ENCODE data around the gene FLOT2. TPM values are rescaled to one million over a fixed set of nuclear protein-coding genes. Genes with fewer than 3 reads are reported as not detected.
"Not testable (repeated sequence)": the region's sequence is repeated elsewhere in the genome, so short reads cannot be mapped to it uniquely, and the experiment has no call there.

FLOT2 gene
- polyA plus RNA-seq, 4 donors, result 43.8 to 106 (median 78.5) TPM

GRCh38 chr17:28917029-28917428 lies 19.5 kb upstream of the FLOT2 start:
- DNase-seq (ENCODE audit: low read depth in 4 of 4, low spot score in 3 of 4), result no peak

- DNase-seq (ENCODE audit: low read depth in 4 of 4, low spot score in 3 of 4), result no peak
These were observed 18.9 kb upstream of the FLOT2 start for GRCh38 chr17:28916302-28916934.

- no peak for DNase-seq (ENCODE audit: low read depth in 4 of 4, low spot score in 3 of 4)
These were observed 15.4 kb upstream of the FLOT2 start for GRCh38 chr17:28912938-28913333.

DNA sequence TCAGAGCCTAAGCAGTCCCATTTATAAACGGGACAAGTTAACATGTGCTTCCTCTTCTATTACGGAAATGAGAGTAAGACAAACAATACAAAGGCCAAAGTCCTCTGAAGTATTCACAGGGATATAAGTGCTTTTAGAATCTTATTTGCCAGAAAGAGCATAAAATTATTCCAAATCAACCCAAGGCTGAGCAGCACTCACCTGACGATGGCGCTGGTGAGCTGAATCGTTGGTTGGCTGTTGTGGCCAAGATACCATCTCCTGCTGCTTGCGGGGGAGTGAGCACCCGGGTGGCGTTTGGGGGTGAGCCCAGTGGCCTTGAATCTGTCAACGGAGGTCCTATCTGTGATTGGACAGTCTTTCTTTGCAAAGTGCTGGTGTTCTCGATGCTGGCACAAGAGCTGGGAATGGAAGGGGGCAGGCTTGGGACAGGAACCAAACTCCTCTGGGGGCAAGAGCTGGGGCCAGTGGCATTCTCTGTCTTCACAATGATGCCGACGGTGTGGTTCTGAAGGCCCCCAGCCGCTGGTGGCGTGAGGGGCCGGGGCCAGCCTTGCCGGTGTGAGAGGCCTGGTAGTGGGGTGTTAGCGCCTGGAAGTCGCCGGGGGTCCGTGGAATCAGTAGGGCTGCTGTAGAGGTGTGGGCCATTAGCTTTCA lies 14.9 kb upstream of the FLOT2 start:
- DNase-seq (ENCODE audit: low read depth in 4 of 4, low spot score in 3 of 4), result no peak

- DNase-seq (ENCODE audit: low read depth in 4 of 4, low spot score in 3 of 4), result no peak
These were observed 14.0 kb upstream of the FLOT2 start for GRCh38 chr17:28911411-28912045.

DNA sequence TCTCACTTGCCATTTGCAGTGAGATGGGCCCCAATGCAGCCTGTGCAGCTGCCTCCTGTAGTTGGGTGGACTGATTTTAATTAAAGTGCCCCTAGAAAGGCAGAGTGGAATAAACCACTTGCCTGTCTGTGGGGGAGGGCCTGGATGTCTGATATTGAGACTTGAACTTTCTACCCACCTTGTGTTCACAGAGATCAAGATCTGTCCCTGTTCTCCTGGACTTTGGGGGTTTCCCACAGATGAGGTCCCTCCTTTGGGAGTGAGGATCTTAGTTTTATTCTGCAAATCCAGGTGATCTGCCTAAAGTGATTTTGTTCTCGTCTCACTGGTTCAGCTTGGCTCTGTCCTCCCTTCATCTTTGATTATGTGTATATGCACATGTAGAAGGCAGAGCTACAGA lies 13.0 kb upstream of the FLOT2 start:
- no peak for DNase-seq (ENCODE audit: low read depth in 4 of 4, low spot score in 3 of 4)

DNA sequence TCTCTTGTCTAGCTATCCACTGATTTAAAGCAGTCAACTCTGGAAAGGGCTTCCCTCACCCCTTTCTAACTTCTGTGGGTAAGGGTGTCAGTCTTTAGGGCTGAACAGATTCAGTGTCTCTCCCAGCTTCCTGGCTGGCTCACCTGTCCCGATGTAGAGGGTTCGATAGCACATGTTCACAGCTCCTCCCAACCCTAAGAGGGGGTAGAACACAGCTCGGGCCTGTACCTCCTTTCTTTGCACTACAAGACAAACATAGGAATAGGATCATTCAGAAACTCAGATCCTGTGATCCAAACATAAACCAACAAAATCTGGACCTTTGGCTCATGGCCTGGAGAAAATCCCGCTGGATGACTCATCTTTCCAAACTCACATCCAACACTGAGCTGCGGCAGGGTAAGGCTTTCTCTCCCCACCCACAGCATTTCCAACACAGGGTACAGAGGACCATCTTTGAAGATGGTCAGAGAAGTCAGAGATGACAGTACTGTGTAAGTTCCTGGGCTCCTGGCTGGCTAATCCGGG lies 11.2 kb upstream of the FLOT2 start:
- no peak for DNase-seq (ENCODE audit: low read depth in 4 of 4, low spot score in 3 of 4)

GRCh38 chr17:28907709-28908475 lies 10.4 kb upstream of the FLOT2 start:
- DNase-seq (ENCODE audit: low read depth in 4 of 4, low spot score in 3 of 4), result no peak

DNA sequence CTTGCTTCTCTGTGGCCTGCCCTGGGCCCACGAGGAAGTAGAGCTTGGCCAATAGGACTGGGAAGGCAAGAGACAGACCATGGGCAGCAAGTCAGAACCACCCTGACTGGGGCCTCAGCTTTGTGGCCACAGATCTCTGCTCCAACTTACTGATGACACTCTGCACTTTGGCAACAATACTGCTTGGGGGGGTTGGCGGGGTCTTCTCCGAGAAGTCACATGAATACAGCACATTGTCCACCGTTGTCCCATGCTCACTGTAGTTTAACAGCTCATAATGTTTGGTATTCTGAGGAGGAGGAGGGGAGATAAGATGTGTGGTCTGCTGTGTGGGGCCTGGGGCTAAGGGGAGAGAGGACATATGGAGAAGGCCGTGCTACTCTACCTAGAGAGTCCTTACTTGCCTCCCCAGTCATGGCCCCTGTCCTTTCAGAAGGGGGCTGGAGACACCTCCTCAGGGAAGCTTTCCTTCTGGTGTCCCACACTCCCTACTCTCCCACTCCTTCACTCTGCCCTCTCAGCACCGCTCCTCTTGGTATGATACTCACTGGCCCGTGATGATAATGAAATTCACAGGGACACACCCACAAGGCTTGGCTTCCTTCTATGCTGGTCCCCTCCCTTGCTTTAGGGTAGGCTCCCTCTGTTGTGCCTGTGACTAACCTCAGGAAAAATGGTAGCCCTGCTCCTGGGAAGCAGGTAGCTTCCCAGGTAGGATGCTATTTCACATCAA lies 9.3 kb upstream of the FLOT2 start:
- DNase-seq (ENCODE audit: low read depth in 4 of 4, low spot score in 3 of 4), result no peak

- no peak for DNase-seq (ENCODE audit: low read depth in 4 of 4, low spot score in 3 of 4)
These were observed 8.7 kb upstream of the FLOT2 start for GRCh38 chr17:28906276-28906675.

DNA sequence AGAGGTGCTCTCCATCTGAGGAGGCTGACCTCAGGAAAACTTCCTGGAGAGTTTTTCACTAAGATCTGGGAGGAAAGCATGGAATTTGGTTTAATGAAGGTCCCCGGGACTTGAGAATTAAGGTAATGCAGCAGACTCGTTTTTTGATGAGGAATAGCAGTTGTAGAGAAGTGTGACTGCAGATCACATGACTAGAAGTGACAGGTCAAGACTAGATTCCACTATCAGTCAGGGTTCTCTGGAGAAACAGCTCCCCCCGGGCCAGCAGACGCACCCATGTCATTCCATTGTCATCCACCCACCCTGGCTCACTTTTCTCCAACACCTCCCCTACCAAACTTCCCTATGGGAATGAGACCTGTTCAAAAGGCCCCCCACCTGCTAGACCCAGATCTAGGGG lies 7.3 kb upstream of the FLOT2 start:
- DNase-seq (ENCODE audit: low read depth in 4 of 4, low spot score in 3 of 4), result no peak

- not testable (repeated sequence) for DNase-seq (ENCODE audit: low read depth in 4 of 4, low spot score in 3 of 4)
These were observed 6.0 kb upstream of the FLOT2 start for GRCh38 chr17:28903546-28903841.

GRCh38 chr17:28902819-28903545 lies 5.4 kb upstream of the FLOT2 start, which contains the start of gene DHRS13:
TSS of gene DHRS13 (minus strand) at chr17:28903079. CDS start at chr17:28902944, 135 bp downstream.
- peak; percentile 75 to 84 (median 84) for DNase-seq (ENCODE audit: low read depth in 4 of 4, low spot score in 3 of 4)

GRCh38 chr17:28901866-28902818 lies 4.6 kb upstream of the FLOT2 start:
- DNase-seq (ENCODE audit: low read depth in 4 of 4, low spot score in 3 of 4), result peak in 2 of 4 donors; percentile 43 to 45

GRCh38 chr17:28900986-28901726 lies 3.6 kb upstream of the FLOT2 start:
- no peak for DNase-seq (ENCODE audit: low read depth in 4 of 4, low spot score in 3 of 4)

DNA sequence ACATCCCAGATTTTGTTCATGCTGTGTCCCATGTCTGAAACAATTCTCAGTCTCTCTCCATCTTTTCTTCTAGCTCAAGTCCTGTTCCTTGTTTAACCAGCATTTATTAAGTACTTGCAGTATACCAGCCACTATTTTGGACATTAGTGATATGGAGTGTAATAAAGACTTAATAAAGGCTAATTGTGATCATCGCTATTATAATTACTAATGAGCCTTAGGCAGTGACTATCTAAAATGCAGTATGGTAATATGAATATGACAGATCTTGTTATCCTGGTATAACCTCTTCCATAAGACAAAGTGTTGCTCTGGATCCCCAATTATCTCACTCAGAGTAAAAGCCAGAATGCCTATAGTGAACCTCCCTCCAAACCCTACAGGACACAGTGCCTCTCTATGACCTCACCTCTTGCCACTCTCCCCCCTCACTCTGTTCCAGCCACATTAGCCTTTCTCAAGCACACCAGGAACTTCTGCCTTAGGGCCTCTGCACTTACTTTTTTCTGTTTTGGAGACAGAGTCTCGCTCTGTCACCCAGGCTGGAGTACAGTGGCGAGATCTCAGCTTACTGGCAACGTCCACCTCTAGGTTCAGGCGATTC lies 1.8 kb upstream of the FLOT2 start:
- no peak for DNase-seq (ENCODE audit: low read depth in 4 of 4, low spot score in 3 of 4)

DNA sequence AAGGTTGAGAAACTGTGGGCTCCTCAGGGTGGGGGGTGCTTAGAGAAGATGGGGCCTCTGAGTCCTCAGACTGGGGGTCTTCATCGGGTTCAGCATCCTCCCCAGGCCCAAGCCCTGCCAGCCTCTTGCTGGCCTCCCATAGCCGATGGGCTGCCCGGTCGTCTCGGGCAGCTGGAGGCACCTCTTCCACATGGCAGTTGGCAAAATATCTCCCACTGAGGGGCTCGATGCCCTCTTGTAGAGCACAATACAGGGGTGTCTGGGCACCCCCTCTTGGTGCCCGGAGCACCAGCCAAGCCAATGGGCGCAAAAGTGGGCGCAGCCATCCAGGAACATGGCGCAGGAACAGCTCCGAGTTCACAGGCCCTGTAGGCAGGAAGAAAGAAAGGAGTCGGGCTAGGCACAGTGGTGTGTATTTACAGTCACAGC lies 1.0 kb upstream of the FLOT2 start:
- no peak for DNase-seq (ENCODE audit: low read depth in 4 of 4, low spot score in 3 of 4)

All from left renal pelvis (tissue), 4 donors.